Activated naive CD4-positive, alpha-beta T cell treated with anti-CD3 and anti-CD28 coated beads, Interleukin-2, amount 50 U/mL, for 72 hours (primary cell): ENCODE results near the gene PARD3B. TPM values are rescaled to one million over a fixed set of nuclear protein-coding genes. Genes with fewer than 3 reads are reported as not detected.

Experiments used
- ATAC-seq, 2 donors: fragments of 150-1000 bp; cut with Tn5 transposase; 2 replicates each; pipeline ENCODE4 v1.10.0; 2021; ENCODE audit warnings: mild to moderate bottlenecking in 2 of 2, moderate library complexity in 2 of 2
- DNase-seq, 2 donors: peaks; one replicate each; pipeline ENCODE4 v3.0.0; 2021 to 2022; ENCODE audit warnings: low spot score in 2 of 2
- H3K27ac Mint-ChIP-seq, 2 donors: one replicate each; pipeline ENCODE4 v1.8.0; 2022; ENCODE audit warnings: mild to moderate bottlenecking in 2 of 2, mixed read lengths in 2 of 2
- H3K36me3 Mint-ChIP-seq, 2 donors: one replicate each; pipeline ENCODE4 v1.8.0; 2022; ENCODE audit warnings: mixed read lengths in 2 of 2
- H3K9me3 Mint-ChIP-seq, 2 donors: one replicate each; pipeline ENCODE4 v1.8.0; 2022; ENCODE audit warnings: mixed read lengths in 2 of 2
- total RNA-seq, 2 donors: library from RNA; stranded (reverse); gene quantifications; one replicate each; pipeline ENCODE4 v1.2.3, GENCODE V29; 2022

PARD3B gene
- total RNA-seq, 2 donors from 2014 or later = 0.09 to 0.35 TPM

DNA sequence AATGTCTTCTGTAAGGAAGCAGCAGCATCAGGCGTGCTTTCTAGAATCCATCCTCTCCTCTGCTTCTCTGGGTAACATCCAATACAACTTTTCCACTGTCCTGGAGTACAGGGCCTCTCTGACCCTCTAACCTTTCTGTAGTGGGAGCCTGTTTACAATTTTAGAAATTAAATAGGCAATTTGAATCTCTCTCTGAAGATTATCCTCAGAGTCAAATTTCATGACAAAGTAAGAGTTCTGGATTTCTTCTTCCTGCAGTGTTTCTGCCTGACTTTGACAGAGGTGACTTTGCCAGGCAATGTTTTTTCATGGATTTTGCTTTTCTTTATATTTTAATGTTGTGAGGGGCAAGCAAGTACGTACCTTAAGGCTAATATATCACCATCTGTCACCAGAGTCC is 558.4 kb downstream of the PARD3B start:
- no peaks in the 10 kb centered on the region for H3K9me3 Mint-ChIP-seq

GRCh38 chr2:205107810-205108209 is 562.5 kb downstream of the PARD3B start:
- Mint-ChIP-seq H3K36me3 (no peaks in the 10 kb centered on the region), H3K9me3 (peaks cover 0 to 4% of the 10 kb centered on the region in 2 donors), H3K27ac (no peak overlapping the region)
- ATAC-seq (no peak), DNase-seq (no peak)

More for the DNA sequence above, 558.4 kb downstream of the PARD3B start:
- no peak for DNase-seq
- no peak for ATAC-seq
- H3K36me3 Mint-ChIP-seq = no peaks in the 10 kb centered on the region
- no peak overlapping the region for H3K27ac Mint-ChIP-seq

DNA sequence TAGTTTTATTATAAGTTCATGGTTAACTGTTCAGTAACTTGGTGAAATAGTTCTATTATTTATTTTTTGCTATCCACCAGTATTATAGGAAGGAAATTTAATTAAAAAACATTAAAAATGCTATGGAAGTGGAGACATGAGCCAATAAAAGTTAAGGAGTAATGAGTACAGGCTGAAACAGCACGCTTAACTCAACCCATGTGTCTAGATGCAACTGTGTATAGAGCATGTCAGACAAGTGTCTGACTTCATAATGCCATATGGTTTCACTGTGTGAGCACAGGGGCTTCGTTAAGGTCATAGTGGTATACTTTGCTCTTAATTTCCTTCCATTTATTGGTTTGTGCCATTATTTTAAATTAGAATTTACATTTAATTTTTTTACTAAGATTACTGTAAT is 570.2 kb downstream of the PARD3B start:
- H3K36me3 Mint-ChIP-seq = peaks cover 6 to 9% of the 10 kb centered on the region in 2 donors
- peaks cover 0 to 6% of the 10 kb centered on the region in 2 donors for H3K9me3 Mint-ChIP-seq
- H3K27ac Mint-ChIP-seq = no peak overlapping the region
- ATAC-seq (no peak), DNase-seq (no peak)

DNA sequence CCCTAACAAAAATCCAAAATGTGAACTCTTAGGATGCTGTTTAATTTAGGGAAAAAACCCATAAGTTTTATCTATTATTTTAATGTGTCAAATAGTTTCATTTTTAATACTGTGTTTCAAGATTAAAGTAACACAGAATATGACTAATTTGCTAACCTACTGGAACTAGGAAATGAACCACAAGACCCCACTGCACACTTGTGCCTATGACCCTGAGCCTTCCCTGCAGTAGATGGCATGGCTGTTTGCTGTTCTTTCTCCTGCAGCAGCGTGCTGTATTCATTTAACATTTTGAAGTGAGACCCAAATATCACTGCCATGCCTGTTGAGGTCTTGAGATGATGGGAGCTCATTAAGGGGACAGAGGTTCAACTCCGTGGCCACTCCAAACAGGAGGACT is 571.9 kb downstream of the PARD3B start:
- ATAC-seq (peak in 1 of 2 donors; percentile 61), DNase-seq (no peak)
- Mint-ChIP-seq H3K27ac (no peak overlapping the region), H3K9me3 (peaks cover 0 to 6% of the 10 kb centered on the region in 2 donors), H3K36me3 (peaks cover 6 to 9% of the 10 kb centered on the region in 2 donors)

DNA sequence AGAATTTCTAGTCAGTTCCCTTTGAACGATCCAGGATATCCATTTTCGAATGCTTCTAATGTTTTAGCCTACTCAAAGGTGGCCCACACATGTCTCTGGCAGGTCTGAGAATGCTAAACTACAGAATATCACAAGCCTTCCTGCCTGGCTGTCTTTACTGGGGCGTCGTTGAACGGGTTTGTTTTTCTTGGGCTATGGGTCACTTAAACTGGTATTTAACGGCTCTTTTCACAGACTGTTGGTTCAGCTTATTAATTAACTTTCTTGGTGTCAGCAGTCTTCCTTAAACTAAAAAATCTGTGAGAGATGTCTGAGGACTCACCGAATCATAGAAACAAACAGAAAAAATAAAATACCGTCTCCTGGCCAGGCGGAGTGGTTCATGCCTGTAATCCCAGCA is 573.9 kb downstream of the PARD3B start:
- H3K36me3 Mint-ChIP-seq = peaks cover 4 to 9% of the 10 kb centered on the region in 2 donors
- peaks cover 5 to 10% of the 10 kb centered on the region in 2 donors for H3K9me3 Mint-ChIP-seq
- DNase-seq = no peak
- ATAC-seq = no peak
- no peak overlapping the region for H3K27ac Mint-ChIP-seq

- Mint-ChIP-seq H3K36me3 (peaks cover 0 to 6% of the 10 kb centered on the region in 2 donors), H3K9me3 (peaks cover 0 to 7% of the 10 kb centered on the region in 2 donors), H3K27ac (no peak overlapping the region)
- no peak for ATAC-seq
- no peak for DNase-seq
These were observed 583.5 kb downstream of the PARD3B start for GRCh38 chr2:205128726-205129125.

- Mint-ChIP-seq H3K36me3 (peaks cover 0 to 6% of the 10 kb centered on the region in 2 donors), H3K27ac (peak overlapping the region in 1 of 2 donors; percentile 56), H3K9me3 (peaks cover 0 to 9% of the 10 kb centered on the region in 2 donors)
- DNase-seq (no peak), ATAC-seq (peak in 1 of 2 donors; percentile 39)
These were observed 584.3 kb downstream of the PARD3B start for GRCh38 chr2:205129531-205129930.

GRCh38 chr2:205130111-205130829 is 585.0 kb downstream of the PARD3B start:
- DNase-seq (no peak), ATAC-seq (no peak)
- Mint-ChIP-seq H3K27ac (peak overlapping the region in 1 of 2 donors; percentile 56), H3K9me3 (peaks cover 0 to 12% of the 10 kb centered on the region in 2 donors), H3K36me3 (peaks cover 0 to 4% of the 10 kb centered on the region in 2 donors)

DNA sequence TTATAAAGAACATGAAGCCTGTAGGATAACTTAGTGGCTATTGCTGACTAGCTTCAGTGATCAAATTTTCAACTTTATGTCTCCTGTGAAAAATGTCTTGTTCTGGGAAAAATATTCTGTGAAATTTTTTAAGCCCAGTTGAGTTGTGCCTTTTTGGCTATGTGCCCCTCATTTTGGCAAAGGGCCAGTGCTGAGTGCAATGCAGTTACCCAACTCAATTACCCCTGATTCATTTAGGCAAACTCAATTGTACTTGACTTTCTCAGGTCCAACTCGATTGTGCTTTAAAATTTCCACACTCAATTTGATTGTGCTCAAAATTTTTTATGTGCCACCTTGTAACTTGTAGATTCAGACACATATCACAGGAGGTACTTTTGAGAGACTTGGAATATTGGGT is 588.3 kb downstream of the PARD3B start:
- no peaks in the 10 kb centered on the region for H3K36me3 Mint-ChIP-seq
- no peak overlapping the region for H3K27ac Mint-ChIP-seq
- no peak for ATAC-seq
- peaks cover 7 to 9% of the 10 kb centered on the region in 2 donors for H3K9me3 Mint-ChIP-seq
- no peak for DNase-seq

- H3K9me3 Mint-ChIP-seq = peaks cover 4 to 7% of the 10 kb centered on the region in 2 donors
- no peak overlapping the region for H3K27ac Mint-ChIP-seq
- DNase-seq (no peak), ATAC-seq (no peak)
- no peaks in the 10 kb centered on the region for H3K36me3 Mint-ChIP-seq
These were observed 593.5 kb downstream of the PARD3B start for GRCh38 chr2:205138735-205139134.

DNA sequence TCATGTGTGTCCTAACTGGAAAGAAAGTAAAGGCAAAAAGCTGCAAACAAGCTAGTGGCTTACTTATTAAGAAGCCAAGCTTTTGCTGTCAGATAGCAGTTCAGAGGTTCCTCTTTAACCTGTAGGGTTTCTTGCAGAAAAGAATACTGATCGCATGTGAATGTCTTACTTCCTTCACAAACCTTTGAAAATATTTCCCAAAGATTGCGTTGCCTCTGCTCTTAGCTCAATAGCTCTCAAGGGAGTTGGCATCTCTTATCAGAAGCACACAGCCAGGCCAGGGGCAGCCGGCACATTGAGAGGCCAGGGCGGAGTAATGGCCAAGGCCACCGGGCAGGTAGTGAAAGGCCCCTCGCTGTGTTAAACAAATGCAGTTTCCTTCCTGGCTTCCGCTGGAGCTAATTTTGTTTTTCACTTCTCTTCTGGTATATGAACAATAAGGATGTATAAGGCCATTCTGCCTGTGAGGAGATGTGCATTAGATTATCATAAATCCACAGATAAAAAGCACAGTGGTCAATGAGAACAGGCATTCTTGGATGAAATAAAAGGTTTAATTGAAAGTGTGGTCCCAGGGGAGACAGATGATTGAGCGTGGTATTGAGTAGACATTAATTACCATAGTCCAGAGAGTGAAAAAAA is 594.7 kb downstream of the PARD3B start:
- Mint-ChIP-seq H3K36me3 (no peaks in the 10 kb centered on the region), H3K9me3 (peaks cover 0 to 7% of the 10 kb centered on the region in 2 donors), H3K27ac (no peak overlapping the region)
- ATAC-seq = no peak
- no peak for DNase-seq

GRCh38 chr2:205141381-205141780 is 596.1 kb downstream of the PARD3B start:
- peaks cover 0 to 1% of the 10 kb centered on the region in 2 donors for H3K9me3 Mint-ChIP-seq
- DNase-seq (no peak), ATAC-seq (no peak)
- H3K36me3 Mint-ChIP-seq = peaks cover 0 to 4% of the 10 kb centered on the region in 2 donors
- no peak overlapping the region for H3K27ac Mint-ChIP-seq

GRCh38 chr2:205145888-205146287 is 600.6 kb downstream of the PARD3B start:
- ATAC-seq (no peak), DNase-seq (no peak)
- Mint-ChIP-seq H3K36me3 (peaks cover 0 to 4% of the 10 kb centered on the region in 2 donors), H3K9me3 (no peaks in the 10 kb centered on the region), H3K27ac (no peak overlapping the region)

GRCh38 chr2:205148755-205149154 is 603.5 kb downstream of the PARD3B start:
- H3K9me3 Mint-ChIP-seq = peaks cover 0 to 8% of the 10 kb centered on the region in 2 donors
- no peak for ATAC-seq

GRCh38 chr2:205156457-205156856 is 611.2 kb downstream of the PARD3B start:
- Mint-ChIP-seq H3K27ac (no peak overlapping the region), H3K36me3 (peaks cover 0 to 10% of the 10 kb centered on the region in 2 donors), H3K9me3 (peaks cover 0 to 8% of the 10 kb centered on the region in 2 donors)
- DNase-seq (no peak), ATAC-seq (no peak)

More at GRCh38 chr2:205148755-205149154, 603.5 kb downstream of the PARD3B start:
- H3K27ac Mint-ChIP-seq = no peak overlapping the region
- no peak for DNase-seq
- peaks cover 4 to 10% of the 10 kb centered on the region in 2 donors for H3K36me3 Mint-ChIP-seq

DNA sequence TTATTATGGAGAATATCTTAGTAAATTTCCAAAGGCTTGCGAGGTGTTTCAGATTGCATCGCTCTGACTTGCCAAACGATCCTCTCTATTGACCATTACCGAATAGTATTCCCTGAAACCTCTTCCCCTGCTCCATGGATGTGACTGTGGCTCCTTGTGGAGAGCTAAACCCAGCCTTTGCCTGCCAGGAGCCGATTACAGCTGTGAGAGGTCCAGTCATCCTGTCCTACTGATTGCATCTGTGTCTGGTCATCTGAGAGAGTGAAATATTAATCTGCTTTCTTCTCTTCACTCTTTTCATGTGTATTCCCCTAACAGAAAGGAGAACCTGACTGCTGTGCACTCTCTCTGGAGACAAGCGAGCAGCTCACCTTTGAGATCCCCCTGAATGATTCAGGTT is 613.1 kb downstream of the PARD3B start:
- ATAC-seq = no peak
- DNase-seq = no peak
- H3K36me3 Mint-ChIP-seq = peaks cover 0 to 1% of the 10 kb centered on the region in 2 donors
- H3K9me3 Mint-ChIP-seq = peaks cover 0 to 2% of the 10 kb centered on the region in 2 donors
- H3K27ac Mint-ChIP-seq = no peak overlapping the region

- DNase-seq = no peak
- no peak overlapping the region for H3K27ac Mint-ChIP-seq
- H3K36me3 Mint-ChIP-seq = no peaks in the 10 kb centered on the region
- no peak for ATAC-seq
- H3K9me3 Mint-ChIP-seq = no peaks in the 10 kb centered on the region
These were observed 616.0 kb downstream of the PARD3B start for GRCh38 chr2:205161156-205161839.
